Measurements from ENCODE around the gene RFC4.
"Not testable (repeated sequence)": the region's sequence is repeated elsewhere in the genome, so short reads cannot be mapped to it uniquely, and the experiment has no call there.

Gene RFC4

GRCh38 chr3:186824430-186825139 is 18.3 kb upstream of the RFC4 start:
- DNase-seq, result no peak

GRCh38 chr3:186823386-186823785 is 17.1 kb upstream of the RFC4 start:
- no peak for DNase-seq

- DNase-seq, result not testable (repeated sequence)
These were observed 16.1 kb upstream of the RFC4 start for GRCh38 chr3:186822388-186822759.

- DNase-seq, result no peak
These were observed 15.4 kb upstream of the RFC4 start for GRCh38 chr3:186821429-186822387.

- DNase-seq, result no peak
These were observed 12.7 kb upstream of the RFC4 start for GRCh38 chr3:186818956-186819355.

- no peak for DNase-seq
These were observed 12.2 kb upstream of the RFC4 start for GRCh38 chr3:186818516-186818915.

- peak; percentile 84 for DNase-seq
These were observed 9.2 kb upstream of the RFC4 start for GRCh38 chr3:186815435-186815834.

GRCh38 chr3:186814100-186814499 is 7.8 kb upstream of the RFC4 start:
- no peak for DNase-seq

- DNase-seq, result not testable (repeated sequence)
These were observed 5.0 kb upstream of the RFC4 start for GRCh38 chr3:186811313-186811712.

GRCh38 chr3:186810336-186810996 is 4.2 kb upstream of the RFC4 start:
- DNase-seq, result no peak

- no peak for DNase-seq
These were observed 949 bp upstream of the RFC4 start for GRCh38 chr3:186807231-186807630.

- DNase-seq, result not testable (repeated sequence)
These were observed 2.8 kb downstream of the RFC4 start for GRCh38 chr3:186803447-186803846.

- no peak for DNase-seq
These were observed 3.6 kb downstream of the RFC4 start for GRCh38 chr3:186802701-186803100.

GRCh38 chr3:186800285-186800684 is 6.0 kb downstream of the RFC4 start:
- no peak for DNase-seq

GRCh38 chr3:186798239-186798874 is 7.9 kb downstream of the RFC4 start:
- no peak for DNase-seq

- DNase-seq, result no peak
These were observed 15.9 kb downstream of the RFC4 start for GRCh38 chr3:186790261-186790981.

GRCh38 chr3:186789554-186790260 is 16.6 kb downstream of the RFC4 start:
- DNase-seq, result no peak

GRCh38 chr3:186788482-186789370 is 17.6 kb downstream of the RFC4 start:
- no peak for DNase-seq

GRCh38 chr3:186787642-186788481 is 18.4 kb downstream of the RFC4 start:
- no peak for DNase-seq

- no peak for DNase-seq
These were observed 19.4 kb downstream of the RFC4 start for GRCh38 chr3:186786922-186787321.

Data from GF-D8 (cell line).